Lower leg skin (tissue), 4 donors: ENCODE measurements around the gene RPRD1B. TPM values are rescaled to one million over a fixed set of nuclear protein-coding genes. Genes with fewer than 3 reads are reported as not detected.

Experiments used
- DNase-seq, 2 donors: peaks; one replicate each; pipeline ENCODE4 v3.0.0-alpha.2; 2019; ENCODE audit warnings: low spot score in 2 of 2
- H3K4me3 ChIP-seq: fragments of 200-600 bp; sonication (generic); 2 replicates; pipeline ENCODE4 v1.5.1; 2017; ENCODE audit warnings: mild to moderate bottlenecking, low read depth; ENCODE audit not compliant: poor library complexity, severe bottlenecking
- POLR2A ChIP-seq, 2 donors: fragments of 450-650 bp; IDR thresholded peaks; one replicate each; pipeline ENCODE4 v1.6.1; 2016 to 2017; ENCODE audit warnings: antibody characterized with exemption in 2 of 2, mild to moderate bottlenecking in 1 of 2, moderate library complexity in 1 of 2
- WGBS, 2 donors: methylation state at CpG; one replicate each; pipeline ENCODE4 v1.1.5; 2018; 5-methylcytosine and 5-hydroxymethylcytosine counted together
- intact Hi-C: fragments of 100-400 bp; cut with DNase I; formaldehyde crosslinking; loops from one replicate; pipeline ENCODE4 v1.15.0; 2023; ENCODE audit warnings: low total_unique reads
- total RNA-seq, 4 donors: library from RNA; depleted of rRNA; stranded (reverse); fragments of >200 nt; gene quantifications; one replicate each; pipeline ENCODE4 v1.1.0, GENCODE V29; 2016
- TF ChIP-seq, protein P1 (sequence below), 3 donors: fragments of 450-650 bp; IDR thresholded peaks; one replicate each; pipeline ENCODE4 v1.5.1; 2016; ENCODE audit warnings: antibody characterized with exemption in 3 of 3, mild to moderate bottlenecking in 3 of 3, moderate library complexity in 2 of 3

The RPRD1B gene
- total RNA-seq, 4 donors from 2014 or later: 16.3 to 37.5 (median 22.9) TPM

DNA sequence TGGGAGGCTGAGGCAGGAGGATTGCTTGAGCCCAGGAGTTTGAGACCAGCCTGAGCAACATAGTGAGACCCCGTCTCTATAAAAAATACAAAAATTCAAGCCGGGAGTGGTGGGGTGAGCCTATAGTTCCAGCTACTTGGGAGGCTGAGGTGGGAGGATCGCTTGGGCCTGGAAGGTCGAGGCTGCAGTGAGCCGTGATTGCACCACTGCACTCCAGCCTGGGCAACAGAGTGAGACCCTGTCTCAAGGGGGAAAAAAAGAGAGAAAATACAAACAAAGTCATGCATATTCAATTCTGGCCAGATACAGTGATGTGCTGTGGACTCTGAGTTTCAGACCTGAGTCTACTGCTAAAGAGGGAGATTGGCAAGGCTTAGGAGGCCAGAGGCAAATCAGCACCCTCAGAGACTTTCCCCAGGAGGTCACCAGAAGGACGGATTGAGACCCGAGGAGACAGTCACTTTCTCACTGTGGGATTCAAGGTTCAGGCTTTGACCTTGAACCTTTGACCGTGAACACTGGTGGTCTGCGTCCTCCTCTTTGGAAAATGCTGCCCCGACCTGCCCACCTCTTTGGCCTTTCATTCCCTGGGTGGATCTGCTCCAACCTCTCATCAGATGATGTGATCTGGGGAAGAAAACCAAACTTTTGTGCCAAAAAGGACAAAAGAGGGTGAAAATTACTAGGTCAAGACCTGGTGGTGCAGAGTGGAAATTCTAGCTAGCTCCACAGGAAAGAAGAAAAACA lies 100.3 kb downstream of the RPRD1B start:
- intact Hi-C loops: no loop called here
- WGBS, 2 donors: 84 to 86% methylated on average over 10 of the region's 10 CpGs
- peak in 1 of 2 donors; percentile 42 for DNase-seq
- H3K4me3 ChIP-seq: no peak overlapping the region
- TF ChIP-seq POLR2A (IDR thresholded peaks at IDR 0.05): no peak
- TF ChIP-seq, protein P1, sequence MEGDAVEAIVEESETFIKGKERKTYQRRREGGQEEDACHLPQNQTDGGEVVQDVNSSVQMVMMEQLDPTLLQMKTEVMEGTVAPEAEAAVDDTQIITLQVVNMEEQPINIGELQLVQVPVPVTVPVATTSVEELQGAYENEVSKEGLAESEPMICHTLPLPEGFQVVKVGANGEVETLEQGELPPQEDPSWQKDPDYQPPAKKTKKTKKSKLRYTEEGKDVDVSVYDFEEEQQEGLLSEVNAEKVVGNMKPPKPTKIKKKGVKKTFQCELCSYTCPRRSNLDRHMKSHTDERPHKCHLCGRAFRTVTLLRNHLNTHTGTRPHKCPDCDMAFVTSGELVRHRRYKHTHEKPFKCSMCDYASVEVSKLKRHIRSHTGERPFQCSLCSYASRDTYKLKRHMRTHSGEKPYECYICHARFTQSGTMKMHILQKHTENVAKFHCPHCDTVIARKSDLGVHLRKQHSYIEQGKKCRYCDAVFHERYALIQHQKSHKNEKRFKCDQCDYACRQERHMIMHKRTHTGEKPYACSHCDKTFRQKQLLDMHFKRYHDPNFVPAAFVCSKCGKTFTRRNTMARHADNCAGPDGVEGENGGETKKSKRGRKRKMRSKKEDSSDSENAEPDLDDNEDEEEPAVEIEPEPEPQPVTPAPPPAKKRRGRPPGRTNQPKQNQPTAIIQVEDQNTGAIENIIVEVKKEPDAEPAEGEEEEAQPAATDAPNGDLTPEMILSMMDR (IDR thresholded peaks at IDR 0.05): no peak

DNA sequence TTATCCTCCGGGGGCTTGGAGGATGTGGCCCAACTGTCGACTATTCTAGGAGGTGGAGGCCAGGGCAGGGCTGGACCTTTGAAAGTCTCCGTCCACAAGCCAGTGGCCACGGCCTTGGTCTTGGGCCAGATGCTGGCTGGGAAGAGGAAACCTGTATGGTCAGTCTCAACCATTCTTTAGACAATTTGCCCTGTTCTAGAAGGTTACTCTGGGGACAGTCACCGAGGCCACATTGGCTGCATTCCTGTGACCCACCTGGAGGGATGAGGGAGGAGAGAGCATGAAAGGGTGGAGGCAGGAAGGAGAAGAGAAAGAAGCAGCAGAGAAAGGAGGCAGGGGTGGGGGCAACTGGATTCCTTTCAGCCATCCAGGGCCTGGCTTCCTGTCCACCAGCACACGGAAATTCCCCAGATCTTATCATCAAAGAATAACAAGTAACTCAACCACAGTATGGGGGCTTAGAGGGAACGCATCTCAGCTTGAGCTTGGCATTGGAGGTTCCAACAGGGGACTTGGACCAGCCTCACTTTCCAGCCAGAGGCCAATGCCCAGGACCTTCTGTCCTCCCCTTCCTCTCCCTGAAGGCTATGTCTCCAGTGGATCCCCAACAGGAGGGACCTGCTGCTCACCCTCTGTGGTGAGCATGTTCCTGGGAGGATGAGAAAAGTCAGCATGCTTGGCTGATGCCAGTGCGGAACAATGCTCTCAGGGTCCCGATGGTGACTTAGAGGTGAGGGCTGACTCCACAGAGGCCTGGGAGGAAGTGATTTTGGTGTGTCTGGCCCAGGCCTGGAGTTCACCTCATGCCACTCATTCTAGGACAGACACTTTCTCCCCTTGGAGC lies 101.1 kb downstream of the RPRD1B start:
- DNase-seq: peak in 1 of 2 donors; percentile 82
- WGBS, 2 donors: 63 to 66% methylated on average over 9 of the region's 9 CpGs
- TF ChIP-seq, protein P1 (IDR thresholded peaks at IDR 0.05): no peak
- TF ChIP-seq POLR2A (IDR thresholded peaks at IDR 0.05): no peak
- no peak overlapping the region for H3K4me3 ChIP-seq
- intact Hi-C loops: no loop called here

DNA sequence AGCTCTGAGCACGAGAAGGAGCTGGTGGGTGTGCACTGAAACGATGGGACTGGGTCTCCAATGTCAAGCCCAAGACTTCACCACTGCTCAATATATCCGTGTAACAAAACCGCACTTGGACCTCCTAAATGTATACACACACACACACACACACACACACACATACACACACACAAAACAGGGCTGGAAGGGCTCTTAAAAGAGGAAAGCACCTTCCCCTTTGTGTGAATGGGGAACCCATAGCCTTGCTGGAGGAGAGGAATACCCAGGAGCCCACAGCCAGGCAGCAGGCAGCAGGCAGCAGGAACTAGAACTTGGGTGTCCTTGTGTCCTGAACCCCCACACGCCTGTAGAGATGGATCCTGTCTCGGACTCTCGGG lies 101.7 kb downstream of the RPRD1B start:
- intact Hi-C loops: no loop called here
- TF ChIP-seq, protein P1 (IDR thresholded peaks at IDR 0.05): no peak
- no peak for TF ChIP-seq POLR2A (IDR thresholded peaks at IDR 0.05)
- no peak overlapping the region for H3K4me3 ChIP-seq
- no peak for DNase-seq
- WGBS, 2 donors: 84 to 88% methylated on average over 6 to 7 of the region's 7 CpGs

DNA sequence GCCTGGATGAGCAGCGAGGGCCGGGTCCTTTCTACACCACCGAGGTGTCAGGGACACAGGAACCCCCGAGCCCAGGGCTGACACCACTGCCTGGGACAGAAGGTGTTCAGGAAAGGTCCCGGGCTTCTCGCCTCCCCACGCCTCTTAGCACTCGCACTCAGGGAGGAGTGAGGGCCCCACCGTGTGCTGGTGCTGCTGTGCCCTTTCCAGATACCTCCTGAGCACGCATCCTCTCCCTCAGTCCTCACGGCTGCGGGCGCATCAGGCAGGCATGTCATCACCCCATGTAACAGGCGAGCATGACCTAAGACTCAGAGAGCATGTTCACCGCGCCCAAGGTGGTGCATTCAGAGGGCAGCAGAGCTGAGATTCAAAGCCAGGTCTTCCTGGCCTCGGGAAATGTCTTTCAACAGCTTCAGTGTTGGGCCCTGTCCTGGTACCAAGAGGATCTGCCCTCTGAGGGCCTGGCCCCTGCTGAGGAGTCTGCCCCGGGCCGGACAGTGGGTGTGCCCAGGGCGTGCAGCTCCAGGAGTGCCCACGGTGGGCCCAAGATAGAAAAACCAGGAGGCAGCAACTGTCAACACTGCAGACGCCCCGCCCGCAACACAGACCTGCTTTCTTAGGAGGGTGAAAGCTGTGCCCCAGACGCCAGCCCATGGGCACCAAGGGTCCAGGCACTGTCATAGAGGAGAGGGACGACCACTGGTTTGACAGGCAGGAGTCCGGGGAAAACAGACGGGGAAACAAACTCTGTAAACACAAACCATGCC lies 102.3 kb downstream of the RPRD1B start:
- TF ChIP-seq, protein P1 (IDR thresholded peaks at IDR 0.05): no peak
- no peak for TF ChIP-seq POLR2A (IDR thresholded peaks at IDR 0.05)
- DNase-seq: peak in 1 of 2 donors; percentile 79
- H3K4me3 ChIP-seq: no peak overlapping the region
- WGBS, 2 donors: 87 to 92% methylated on average over 27 of the region's 28 CpGs
- intact Hi-C loops: no loop called here

DNA sequence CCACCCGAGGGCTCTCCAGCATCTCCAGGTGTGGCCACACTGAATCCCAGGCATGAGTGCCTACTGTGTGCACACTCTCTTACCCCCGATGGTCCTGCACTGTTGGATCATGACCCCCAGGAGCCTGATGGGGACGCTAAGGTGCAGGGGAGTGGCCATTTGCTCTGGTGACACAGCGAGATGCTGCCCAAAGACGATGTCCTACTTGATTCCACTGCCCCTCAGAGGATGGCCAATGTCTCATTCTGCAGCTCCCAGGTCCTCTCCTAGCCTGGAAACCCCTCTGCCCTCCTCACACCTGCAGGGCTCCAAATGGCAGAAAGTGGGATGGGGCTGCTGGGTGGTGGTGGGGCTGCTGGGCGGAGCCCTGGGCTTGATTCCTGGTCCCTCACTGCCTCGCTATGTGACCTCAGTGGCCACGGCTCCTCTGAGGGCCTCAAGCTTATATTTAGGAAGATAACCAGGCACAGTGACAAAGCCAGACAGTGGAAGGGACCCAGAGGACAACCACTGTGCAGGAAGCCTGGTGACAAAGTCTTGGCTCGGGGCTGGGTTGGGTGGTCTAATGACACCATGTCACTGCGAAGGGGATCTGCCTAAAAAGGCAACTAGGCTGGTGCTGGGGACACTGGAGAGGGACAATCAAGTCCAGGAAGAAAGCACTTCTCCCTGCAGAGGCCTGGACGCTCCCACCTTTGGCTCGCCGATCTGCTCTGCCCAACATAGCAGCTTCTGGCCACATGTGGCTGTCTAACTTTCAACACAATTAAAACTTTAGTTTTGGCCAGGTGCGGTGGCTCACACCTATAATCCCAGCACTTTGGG lies 103.1 kb downstream of the RPRD1B start:
- DNase-seq: peak in 1 of 2 donors; percentile 54
- intact Hi-C loops: no loop called here
- H3K4me3 ChIP-seq: no peak overlapping the region
- WGBS, 2 donors: 89 to 90% methylated on average over 14 of the region's 14 CpGs
- TF ChIP-seq, protein P1 (IDR thresholded peaks at IDR 0.05): no peak
- no peak for TF ChIP-seq POLR2A (IDR thresholded peaks at IDR 0.05)
